HTR-8/SVneo (cell line): ENCODE measurements around the gene ZSWIM8.

Experiments
- DNase-seq: peaks from one replicate; pipeline ENCODE4 v3.0.0; 2011; ENCODE audit warnings: low spot score, mixed read lengths; ENCODE audit not compliant: insufficient read length
- FAIRE-seq: peaks from 2 replicates; lab custom pipeline; 2011; peaks lifted over from hg19 to GRCh38; lab: Jason Lieb, UNC

The ZSWIM8 gene

DNA sequence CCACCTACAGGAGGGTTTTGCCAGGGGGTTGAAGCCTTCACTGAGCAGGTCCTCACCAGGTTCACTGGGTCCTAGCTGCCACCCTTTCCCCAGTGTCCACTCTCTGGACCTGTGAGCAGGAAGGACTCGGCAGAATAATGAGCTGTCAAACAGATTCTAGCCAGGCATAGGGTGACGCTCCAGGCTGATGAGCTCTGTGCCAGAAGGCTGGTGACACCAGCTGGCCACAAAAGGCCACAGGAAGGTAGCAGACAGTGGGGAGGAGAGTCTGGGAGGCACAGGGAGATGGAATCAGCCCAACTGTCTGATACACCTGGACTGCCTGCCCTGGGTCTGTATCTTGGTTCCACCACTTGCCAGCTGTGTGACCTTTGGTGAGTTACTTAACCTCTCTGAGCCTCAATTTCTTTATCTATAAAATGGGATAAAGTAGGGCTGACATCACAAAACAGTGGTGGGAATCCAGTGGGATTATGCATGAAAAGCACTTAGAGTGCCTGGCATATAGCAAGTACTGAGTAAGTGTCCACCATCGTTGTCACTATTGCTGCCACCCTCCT lies 52.7 kb downstream of the ZSWIM8 start:
- FAIRE-seq = no peak
- no peak for DNase-seq

DNA sequence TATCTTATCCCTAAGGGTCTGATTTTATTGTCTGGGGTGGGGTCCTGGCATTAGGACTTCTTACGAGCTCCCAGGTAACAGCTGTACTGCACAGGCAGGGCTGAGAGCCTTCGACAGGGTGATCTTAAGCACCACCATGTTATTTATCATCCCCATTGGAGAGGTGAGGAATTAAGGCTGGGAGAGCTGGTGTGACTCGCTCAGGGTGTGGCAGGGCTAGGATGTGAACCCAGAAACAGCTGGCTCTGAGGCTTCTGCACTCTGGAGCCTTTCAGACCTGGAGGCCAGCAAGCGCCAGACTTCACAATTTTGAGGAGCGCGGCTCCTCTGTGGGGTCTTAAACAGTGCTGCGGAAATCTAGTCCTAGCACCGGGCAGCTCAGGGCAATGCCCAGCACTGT lies 53.4 kb downstream of the ZSWIM8 start:
- no peak for FAIRE-seq

DNA sequence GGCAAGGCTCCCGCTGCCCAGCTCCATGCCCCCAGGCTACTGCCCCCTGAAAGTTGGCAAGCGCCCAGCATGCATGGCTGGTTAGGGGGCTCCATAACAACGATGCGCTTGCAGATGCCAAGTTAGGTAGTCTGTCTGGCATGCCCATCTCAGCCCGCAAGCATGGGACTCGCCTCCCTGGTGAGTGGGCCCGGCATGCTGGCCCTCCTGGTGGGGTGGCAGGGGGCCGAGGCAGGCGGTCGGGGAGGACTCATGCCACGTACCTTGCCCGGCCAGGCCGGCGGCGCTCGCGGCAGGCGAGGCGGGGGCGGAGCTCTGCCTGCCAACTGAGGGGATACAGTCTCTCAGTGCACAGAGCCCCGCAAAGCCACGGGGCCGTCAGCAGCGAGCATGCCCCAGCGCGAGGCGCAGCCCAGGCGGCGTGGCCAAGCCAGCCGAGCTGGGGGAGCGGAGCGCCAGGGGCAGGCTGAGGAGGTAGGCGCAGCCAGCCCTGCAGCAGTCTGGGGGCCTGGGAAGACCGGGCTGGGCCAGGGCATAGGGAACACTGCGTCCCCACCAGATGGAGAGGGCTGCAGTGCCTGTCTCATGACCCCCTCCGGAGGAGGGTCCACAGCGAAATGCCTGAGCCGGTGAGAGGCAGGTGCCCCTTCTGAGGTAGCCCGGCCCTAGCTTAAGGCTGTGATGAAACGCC lies 54.0 kb downstream of the ZSWIM8 start:
- FAIRE-seq = no peak

More for the DNA sequence above, 53.4 kb downstream of the ZSWIM8 start:
- DNase-seq = no peak

DNA sequence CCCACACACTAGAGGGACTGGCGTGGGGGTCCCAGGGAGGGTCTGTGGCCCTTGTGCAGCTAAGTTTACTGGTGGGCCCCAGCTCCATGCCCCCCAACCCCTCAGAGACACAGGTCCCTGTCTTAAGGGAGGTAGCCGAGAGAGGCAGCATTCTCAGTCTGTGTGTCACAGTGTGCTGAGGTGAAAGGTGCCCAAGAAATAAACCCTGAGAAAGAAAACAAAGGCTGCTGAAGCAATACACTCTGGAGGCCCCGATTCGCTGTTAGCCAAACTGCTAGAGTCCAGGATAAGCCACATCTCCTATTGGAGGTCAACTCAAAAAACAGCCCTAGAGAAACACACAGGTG lies 54.6 kb downstream of the ZSWIM8 start:
- no peak for FAIRE-seq

More for the DNA sequence above, 54.0 kb downstream of the ZSWIM8 start:
- no peak for DNase-seq

DNA sequence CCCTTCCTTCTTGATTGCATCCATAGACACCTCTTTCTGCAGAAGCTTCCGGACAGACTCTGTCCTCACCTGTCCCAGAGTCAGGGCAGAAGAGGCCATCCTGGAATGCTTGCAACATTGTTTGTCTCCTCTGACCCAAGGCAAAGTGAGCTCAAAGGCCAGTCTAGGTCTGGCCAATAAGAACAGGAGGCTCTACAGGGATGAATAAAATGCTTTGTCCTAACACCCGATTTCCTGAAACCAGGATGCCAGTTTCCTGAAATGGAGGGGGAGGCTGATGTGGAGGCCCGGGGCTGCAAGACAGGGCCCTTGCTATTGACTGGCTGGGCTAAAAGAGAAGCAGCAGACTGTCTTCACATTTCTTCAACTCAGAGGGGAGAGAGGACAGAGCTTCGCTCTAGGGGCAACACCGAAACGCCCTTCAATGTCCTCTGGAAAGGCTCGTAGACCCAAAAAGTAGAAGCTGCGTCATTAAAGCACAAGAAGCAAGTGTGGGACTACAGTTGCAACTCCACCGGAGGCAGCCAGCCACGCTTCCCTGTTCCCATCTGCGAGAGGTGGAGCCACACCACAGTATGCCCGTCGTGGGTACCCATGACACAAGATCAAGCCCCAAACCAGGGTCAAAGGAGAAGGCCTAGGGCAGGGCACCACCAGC lies 55.1 kb downstream of the ZSWIM8 start:
- no peak for FAIRE-seq
- no peak for DNase-seq

More for the DNA sequence above, 54.6 kb downstream of the ZSWIM8 start:
- DNase-seq = no peak

DNA sequence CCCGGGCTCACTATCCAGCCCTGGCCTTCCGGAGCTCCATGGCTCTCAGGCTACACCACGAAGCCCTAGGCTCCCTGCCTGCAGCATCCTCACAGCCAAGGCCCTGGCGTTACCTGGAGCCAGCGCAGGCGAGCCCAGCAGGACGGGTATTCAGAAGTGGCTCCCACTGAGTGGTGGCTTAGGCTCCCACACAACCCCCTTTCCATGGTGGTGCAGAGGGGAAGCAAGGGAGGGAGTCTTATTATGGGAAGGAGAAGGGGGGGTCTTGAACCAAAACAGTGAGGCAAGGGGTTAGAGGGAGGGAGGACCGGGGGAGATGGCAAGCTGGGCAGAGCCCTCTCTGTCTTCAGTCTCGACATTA lies 55.6 kb downstream of the ZSWIM8 start:
- DNase-seq (no peak), FAIRE-seq (no peak)

DNA sequence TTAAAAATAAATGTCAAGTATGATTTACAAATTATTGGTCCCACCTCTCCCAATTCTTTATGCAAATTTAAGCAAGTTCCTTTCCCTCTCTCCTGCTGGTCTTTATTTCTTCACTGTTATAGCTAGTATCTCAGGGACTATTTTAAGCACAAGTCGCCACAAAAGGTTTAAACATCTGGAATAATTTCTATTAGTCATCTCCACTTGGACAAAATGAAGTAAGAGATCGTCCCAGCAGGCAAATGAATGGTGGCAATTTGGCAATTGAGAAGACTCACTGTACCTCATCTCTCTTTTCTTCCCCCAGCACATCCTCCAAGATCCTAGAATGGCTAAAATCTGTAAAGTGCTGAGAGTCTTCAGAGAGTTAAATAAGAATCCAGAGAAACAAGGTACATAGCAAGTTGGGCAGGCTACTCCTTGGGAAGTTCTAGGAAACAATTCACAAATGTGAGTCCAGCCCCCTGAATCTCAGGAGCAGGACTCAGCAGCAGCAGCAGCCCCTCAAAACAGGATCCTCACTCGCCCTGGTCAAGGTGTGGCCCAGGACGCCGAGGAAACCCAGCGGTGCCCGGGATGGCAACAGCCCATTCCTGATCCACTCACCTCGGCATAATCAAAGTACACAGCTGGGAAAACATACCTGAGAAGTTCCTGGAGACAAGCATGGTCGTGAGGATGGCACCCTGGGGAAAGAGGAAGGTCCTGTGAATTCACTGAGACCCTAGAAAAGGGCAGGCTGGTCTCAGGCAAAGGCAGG lies 56.3 kb downstream of the ZSWIM8 start:
- FAIRE-seq (no peak), DNase-seq (no peak)

DNA sequence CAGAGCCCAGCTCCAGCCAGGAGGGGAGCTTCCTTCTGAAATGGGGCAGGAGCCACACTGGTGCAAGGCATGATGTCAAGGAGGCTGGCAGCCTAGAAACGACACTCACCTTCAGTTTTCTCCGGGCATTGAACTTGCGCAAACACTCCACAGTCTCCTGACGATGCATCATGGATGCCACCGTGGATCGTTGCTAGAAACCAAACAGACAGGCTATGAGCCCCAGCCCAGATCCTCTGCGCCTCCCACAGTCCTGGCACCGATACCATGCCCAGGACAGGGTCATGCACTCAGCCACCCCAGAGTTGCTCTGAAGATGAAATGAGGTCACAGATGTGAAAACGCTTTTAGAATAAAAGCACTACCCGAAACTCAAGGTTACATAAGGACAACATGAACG lies 56.9 kb downstream of the ZSWIM8 start:
- FAIRE-seq = no peak

DNA sequence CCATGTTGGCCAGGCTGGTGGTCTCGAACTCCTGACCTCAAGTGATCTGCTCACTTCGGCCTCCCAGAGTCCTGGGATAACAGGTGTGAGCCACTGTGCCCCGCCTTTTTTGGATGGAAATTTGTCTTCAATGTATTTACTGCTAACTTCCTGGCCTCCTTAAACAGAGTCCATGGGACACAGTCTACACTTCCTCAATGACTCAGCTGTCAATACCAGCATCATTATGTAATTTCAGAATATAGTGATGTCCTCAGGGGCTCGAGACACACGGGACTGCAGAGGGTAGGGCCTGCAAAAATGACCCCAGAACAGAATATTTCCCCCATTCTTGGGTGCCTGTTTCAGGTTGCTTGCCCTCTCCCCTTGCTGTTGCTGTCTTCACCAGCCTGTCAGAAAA lies 57.9 kb downstream of the ZSWIM8 start:
- DNase-seq (no peak), FAIRE-seq (peak; percentile 4)

More for the DNA sequence above, 56.9 kb downstream of the ZSWIM8 start:
- no peak for DNase-seq

DNA sequence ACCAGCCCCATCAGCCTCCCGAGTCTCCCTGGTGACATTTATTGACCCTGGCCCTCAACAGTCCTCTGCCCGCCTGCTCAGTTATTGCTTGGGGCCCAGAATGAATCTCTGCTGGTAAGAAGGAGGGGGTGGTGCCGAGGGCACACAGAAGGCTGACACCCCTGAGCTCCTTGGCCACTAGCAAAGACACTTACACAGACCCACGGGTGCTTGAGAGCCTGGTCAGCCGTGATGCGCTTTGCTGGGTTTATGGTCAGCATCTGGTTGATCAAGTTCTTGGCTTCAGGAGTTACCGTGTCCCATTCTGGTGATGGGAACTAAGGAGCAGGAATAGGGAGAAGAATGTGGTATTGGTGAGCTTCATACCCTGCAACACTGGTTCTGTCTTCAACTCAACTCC lies 61.6 kb downstream of the ZSWIM8 start:
- DNase-seq = no peak
- FAIRE-seq = no peak

DNA sequence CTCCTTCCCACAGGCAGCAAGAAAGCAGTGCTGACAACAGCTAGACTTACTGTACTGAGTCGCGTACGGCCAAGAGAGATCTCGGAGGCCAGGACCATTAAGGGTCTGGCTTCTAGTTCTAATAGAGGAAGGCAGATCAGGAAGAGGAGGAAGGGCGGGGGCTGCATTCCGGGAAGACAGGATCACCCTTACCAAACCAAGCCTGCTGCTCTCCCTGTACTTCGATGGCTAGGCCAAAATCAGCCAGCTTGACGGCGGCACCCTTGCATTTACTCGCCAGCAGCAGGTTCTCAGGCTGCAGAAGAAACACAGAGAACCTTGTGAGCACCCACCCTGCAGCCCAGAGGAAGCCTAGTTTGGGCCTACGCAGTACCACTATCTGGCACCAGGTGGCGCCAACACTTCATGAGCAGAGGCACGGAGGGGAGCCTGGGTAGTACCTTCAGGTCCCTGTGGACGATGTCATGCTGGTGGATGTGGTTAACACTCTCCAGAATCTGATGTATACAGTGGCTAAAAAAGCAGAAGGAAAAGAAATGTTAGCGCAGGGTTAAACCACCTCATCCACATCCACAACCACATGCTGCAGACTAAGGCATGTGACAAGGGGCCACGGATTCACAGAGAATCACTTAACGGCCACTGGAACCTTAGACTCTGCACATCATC lies 63.5 kb downstream of the ZSWIM8 start:
- FAIRE-seq = peak; percentile 74
- peak; percentile 88 for DNase-seq

DNA sequence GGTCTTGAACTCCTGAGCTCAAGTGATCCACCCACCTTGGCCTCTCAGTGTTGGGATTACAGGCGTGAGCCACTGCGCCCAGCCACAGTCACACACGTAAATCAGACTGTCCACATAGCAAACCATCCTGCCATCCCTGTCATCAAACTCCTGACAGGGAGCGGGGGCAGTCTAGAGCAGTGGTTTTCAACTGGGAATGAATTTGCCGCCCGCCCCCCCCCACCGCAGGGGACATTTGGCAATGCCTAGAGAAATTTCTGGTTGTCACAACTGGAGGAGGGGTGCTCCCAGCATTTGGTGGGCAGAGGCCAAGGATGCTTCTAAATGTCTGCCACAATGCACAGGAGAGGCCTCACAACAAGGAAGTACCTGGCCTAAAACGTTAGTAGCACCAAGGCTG lies 64.8 kb downstream of the ZSWIM8 start:
- FAIRE-seq (no peak), DNase-seq (no peak)

DNA sequence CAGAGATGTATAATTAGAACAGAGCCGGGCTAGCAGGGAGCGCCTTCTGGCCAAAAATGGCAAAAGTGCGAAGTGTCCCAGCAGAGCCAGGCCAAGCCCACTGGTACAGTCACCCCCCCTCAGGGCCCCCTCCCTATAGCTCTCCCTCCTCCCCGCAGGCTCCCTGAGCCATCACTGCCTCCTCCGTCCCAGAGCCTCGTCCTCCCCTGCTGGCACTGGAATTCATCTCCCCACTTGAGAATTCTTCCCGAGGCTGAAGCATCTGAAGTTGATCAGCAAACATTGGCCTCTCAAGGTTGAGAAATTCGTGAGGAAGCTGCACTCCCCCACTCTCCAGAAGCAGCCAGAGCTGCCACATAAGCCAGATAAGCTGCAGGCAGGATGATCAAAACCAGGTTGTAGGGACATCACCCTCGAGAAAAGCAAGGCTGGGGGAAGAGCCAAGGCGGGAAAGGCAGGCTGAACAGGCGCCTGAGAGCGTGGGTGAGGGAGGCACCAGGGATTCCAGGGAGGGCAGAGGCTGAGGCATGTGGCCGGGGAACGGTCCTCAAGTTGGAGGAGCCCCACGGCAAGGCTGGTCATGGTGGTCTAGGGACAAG lies 65.6 kb downstream of the ZSWIM8 start:
- FAIRE-seq = no peak

More for the DNA sequence above, 65.6 kb downstream of the ZSWIM8 start:
- no peak for DNase-seq
